ENCODE data around the gene HEATR9. TPM values are rescaled to one million over a fixed set of nuclear protein-coding genes. Genes with fewer than 3 reads are reported as not detected.

Gene HEATR9
- total and polyA plus RNA-seq, 2 donors (not counting 3 experiments of a cell fraction or from before 2014, with no cell fraction given) = not detected

DNA sequence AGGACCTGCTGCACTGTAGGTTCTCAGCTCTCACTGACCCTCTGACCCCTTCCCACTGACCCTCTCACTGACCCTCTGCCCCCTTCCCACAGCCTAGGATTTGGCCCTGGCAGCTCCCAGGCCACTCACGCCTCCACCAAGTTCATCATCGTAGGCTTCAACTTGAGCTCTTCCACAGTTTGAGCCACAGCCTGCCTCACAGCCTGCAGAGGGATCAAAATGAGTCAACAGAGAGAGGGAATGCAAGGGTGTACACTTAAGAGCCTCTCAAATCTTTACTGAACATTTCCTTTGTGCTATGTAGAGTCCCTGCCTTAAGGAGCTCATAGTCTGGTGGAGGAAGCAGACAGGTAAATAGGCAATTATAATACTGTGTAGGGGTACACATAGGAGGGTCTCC lies 12.1 kb downstream of the HEATR9 start:
- Histone ChIP-seq H3K4me2 (ENCODE audit: insufficient read depth, low read length) (no peak overlapping the region), H2AFZ (ENCODE audit: low read depth, low read length) (no peak overlapping the region), H3K36me3 (ENCODE audit: control insufficient read depth in 2 of 2, extremely low read depth in 1 of 2, insufficient read depth in 2 of 2, low read length in 2 of 2) (peaks cover 2 to 9% of the 10 kb centered on the region in 2 experiments), H3K4me3 (replicated peaks in 1 of 3; ENCODE audit: insufficient read depth in 1 of 3, low read depth in 1 of 3, low read length in 3 of 3) (no peak overlapping the region), H4K20me1 (replicated peaks; ENCODE audit: control insufficient read depth, extremely low read depth, insufficient read depth, low read length) (no peaks in the 10 kb centered on the region), H3K9me1 (replicated peaks; ENCODE audit: control insufficient read depth, extremely low read depth, insufficient read depth, low read length) (no peaks in the 10 kb centered on the region), H3K27ac (ENCODE audit: insufficient read depth, low read depth, low read length) (no peak overlapping the region), H3K4me1 (ENCODE audit: control insufficient read depth, extremely low read depth, insufficient read depth, low read length) (no peaks in the 10 kb centered on the region), H3K27me3 (ENCODE audit: control insufficient read depth in 2 of 2, insufficient read depth in 2 of 2, low read length in 2 of 2) (no peaks in the 10 kb centered on the region), H3K9ac (replicated peaks; ENCODE audit: extremely low read depth, insufficient read depth, low read length) (no peak overlapping the region), H3K79me2 (ENCODE audit: control insufficient read depth, insufficient read depth, low read length) (no peaks in the 10 kb centered on the region), H3K9me3 (replicated peaks; ENCODE audit: control insufficient read depth, insufficient read depth, low read length) (no peaks in the 10 kb centered on the region)
- intact Hi-C loops (cut with micrococcal nuclease) (no loop called here), dilution Hi-C loops (cut with MboI; ENCODE audit: extremely low pct_ligation_motif_present, low sequenced_read_pairs) (no loop called here)
- POLR2A ChIA-PET = no interaction called here
- CTCF ChIA-PET = interaction anchor here (1.8 to 2.3 kb wide), 2 partner anchors 8 to 15 kb away, joined by 5 to 7 read pairs; no protein-coding TSS in a partner anchor
- no peak for FAIRE-seq
- no TSS peak for BruUV-seq (replicated peaks)
- TF ChIP-seq MAX (IDR thresholded peaks at IDR 0.05; ENCODE audit: insufficient read depth, insufficient read length) (no peak), GATA2 (IDR thresholded peaks at IDR 0.05; ENCODE audit: insufficient read depth, insufficient read length, low read depth, low read length) (no peak), MYC (IDR thresholded peaks at IDR 0.05; ENCODE audit: low read depth, low read length) (no peak), JUN (IDR thresholded peaks at IDR 0.05; ENCODE audit: borderline replicate concordance, insufficient read depth, insufficient read length, low read depth) (no peak)
- no peak for DNase-seq (ENCODE audit: low read depth, low spot score)

DNA sequence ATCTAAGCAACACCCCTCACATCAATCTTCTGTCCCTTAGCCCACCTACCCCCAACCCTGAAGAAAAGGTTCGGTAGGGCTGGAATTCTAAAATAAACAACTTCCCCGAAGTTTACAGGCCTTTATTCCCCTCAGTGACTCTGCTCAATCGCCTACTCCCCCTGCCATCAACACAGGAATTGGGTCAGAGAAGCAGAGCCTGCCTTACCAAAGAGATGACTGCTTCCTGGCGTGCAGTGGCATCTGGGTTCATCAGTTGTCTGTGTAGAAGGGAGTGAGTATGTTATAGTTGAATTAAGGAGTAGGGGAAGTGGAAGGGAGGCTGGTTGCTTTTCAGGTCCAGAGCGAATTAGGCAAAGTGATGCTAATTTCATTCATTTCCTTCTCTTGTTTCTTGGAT lies 12.7 kb downstream of the HEATR9 start:
- Histone ChIP-seq H3K4me1 (ENCODE audit: control insufficient read depth, extremely low read depth, insufficient read depth, low read length) (no peaks in the 10 kb centered on the region), H3K9me3 (replicated peaks; ENCODE audit: control insufficient read depth, insufficient read depth, low read length) (no peaks in the 10 kb centered on the region), H3K79me2 (ENCODE audit: control insufficient read depth, insufficient read depth, low read length) (no peaks in the 10 kb centered on the region), H3K4me3 (replicated peaks in 1 of 3; ENCODE audit: insufficient read depth in 1 of 3, low read depth in 1 of 3, low read length in 3 of 3) (no peak overlapping the region), H2AFZ (ENCODE audit: low read depth, low read length) (no peak overlapping the region), H3K27ac (ENCODE audit: insufficient read depth, low read depth, low read length) (no peak overlapping the region), H3K9ac (replicated peaks; ENCODE audit: extremely low read depth, insufficient read depth, low read length) (no peak overlapping the region), H3K27me3 (ENCODE audit: control insufficient read depth in 2 of 2, insufficient read depth in 2 of 2, low read length in 2 of 2) (no peaks in the 10 kb centered on the region), H3K9me1 (replicated peaks; ENCODE audit: control insufficient read depth, extremely low read depth, insufficient read depth, low read length) (no peaks in the 10 kb centered on the region), H3K4me2 (ENCODE audit: insufficient read depth, low read length) (no peak overlapping the region), H4K20me1 (replicated peaks; ENCODE audit: control insufficient read depth, extremely low read depth, insufficient read depth, low read length) (no peaks in the 10 kb centered on the region), H3K36me3 (ENCODE audit: control insufficient read depth in 2 of 2, extremely low read depth in 1 of 2, insufficient read depth in 2 of 2, low read length in 2 of 2) (peaks cover 2 to 9% of the 10 kb centered on the region in 2 experiments)
- FAIRE-seq (no peak), DNase-seq (ENCODE audit: low read depth, low spot score) (no peak)
- BruUV-seq (replicated peaks) = no TSS peak
- intact Hi-C loops (cut with micrococcal nuclease) (no loop called here), dilution Hi-C loops (cut with MboI; ENCODE audit: extremely low pct_ligation_motif_present, low sequenced_read_pairs) (no loop called here)
- TF ChIP-seq POLR2AphosphoS5 (IDR thresholded peaks at IDR 0.05; ENCODE audit: insufficient read depth, low read depth, low read length) (no peak), EZH2 (IDR thresholded peaks at IDR 0.05; ENCODE audit: borderline replicate concordance, low read depth, low read length, severe bottlenecking) (no peak), CTCF (IDR thresholded peaks at IDR 0.05; ENCODE audit: extremely low read depth in 1 of 2, insufficient read depth in 1 of 2, low read depth in 1 of 2, low read length in 2 of 2) (no peak), POLR2A (IDR thresholded peaks at IDR 0.05; ENCODE audit: low read depth, low read length) (no peak), GATA2 (IDR thresholded peaks at IDR 0.05; ENCODE audit: insufficient read depth, insufficient read length, low read depth, low read length) (no peak), JUN (IDR thresholded peaks at IDR 0.05; ENCODE audit: borderline replicate concordance, insufficient read depth, insufficient read length, low read depth) (no peak), FOS (IDR thresholded peaks at IDR 0.05; ENCODE audit: borderline replicate concordance, insufficient read depth, low read length) (no peak), MAX (IDR thresholded peaks at IDR 0.05; ENCODE audit: insufficient read depth, insufficient read length) (no peak), MYC (IDR thresholded peaks at IDR 0.05; ENCODE audit: low read depth, low read length) (no peak)
- POLR2A ChIA-PET = no interaction called here
- CTCF ChIA-PET = no interaction called here

Data from endothelial cell of umbilical vein (primary cell).